ENCODE results near the gene KCNJ8.

KCNJ8 gene

GRCh38 chr12:21809100-21809499 is 34.6 kb upstream of the KCNJ8 start:
- H3K4me1 ChIP-seq (ENCODE audit: control insufficient read depth, low read length), result no peaks in the 10 kb centered on the region

GRCh38 chr12:21806255-21806654 is 31.7 kb upstream of the KCNJ8 start:
- H3K4me3 ChIP-seq (ENCODE audit: low read length), result no peak overlapping the region
- no peaks in the 10 kb centered on the region for H4K20me1 ChIP-seq (ENCODE audit: control insufficient read depth, insufficient read depth, low read depth, low read length)
- H3K9me2 ChIP-seq (replicated peaks; ENCODE audit: control insufficient read depth, low read length), result no peaks in the 10 kb centered on the region
- no peaks in the 10 kb centered on the region for H3F3A ChIP-seq (ENCODE audit: control insufficient read depth, insufficient read depth)
- H3K27me3 ChIP-seq (ENCODE audit: control insufficient read depth, low read length), result no peaks in the 10 kb centered on the region
- TF ChIP-seq CTCF (IDR thresholded peaks at IDR 0.05; ENCODE audit: low read depth, low read length, poor library complexity, severe bottlenecking), result no peak
- TF ChIP-seq EZH2phosphoT487 (IDR thresholded peaks at IDR 0.05; ENCODE audit: borderline replicate concordance, low read length), result no peak
- no peaks in the 10 kb centered on the region for H3K4me1 ChIP-seq (ENCODE audit: control insufficient read depth, low read length)
- H3K79me2 ChIP-seq (ENCODE audit: control insufficient read depth, low read length), result no peaks in the 10 kb centered on the region
- no peak overlapping the region for H3K27ac ChIP-seq (ENCODE audit: low read depth, low read length)
- H3K4me2 ChIP-seq (ENCODE audit: low read length), result no peak overlapping the region
- no peaks in the 10 kb centered on the region for H3K9me3 ChIP-seq (ENCODE audit: control insufficient read depth, insufficient read depth, low read length)
- H3K36me3 ChIP-seq (ENCODE audit: control insufficient read depth, low read length), result no peaks in the 10 kb centered on the region

More at GRCh38 chr12:21809100-21809499, 34.6 kb upstream of the KCNJ8 start:
- Histone ChIP-seq H4K20me1 (ENCODE audit: control insufficient read depth, insufficient read depth, low read depth, low read length) (no peaks in the 10 kb centered on the region), H3K79me2 (ENCODE audit: control insufficient read depth, low read length) (no peaks in the 10 kb centered on the region), H3K4me2 (ENCODE audit: low read length) (no peak overlapping the region), H3K9me2 (replicated peaks; ENCODE audit: control insufficient read depth, low read length) (no peaks in the 10 kb centered on the region), H3F3A (ENCODE audit: control insufficient read depth, insufficient read depth) (no peaks in the 10 kb centered on the region), H3K36me3 (ENCODE audit: control insufficient read depth, low read length) (no peaks in the 10 kb centered on the region), H3K27ac (ENCODE audit: low read depth, low read length) (no peak overlapping the region), H3K27me3 (ENCODE audit: control insufficient read depth, low read length) (no peaks in the 10 kb centered on the region), H3K4me3 (ENCODE audit: low read length) (no peak overlapping the region), H3K9me3 (ENCODE audit: control insufficient read depth, insufficient read depth, low read length) (no peaks in the 10 kb centered on the region)
- no peak for TF ChIP-seq CTCF (IDR thresholded peaks at IDR 0.05; ENCODE audit: low read depth, low read length, poor library complexity, severe bottlenecking)
- no peak for TF ChIP-seq EZH2phosphoT487 (IDR thresholded peaks at IDR 0.05; ENCODE audit: borderline replicate concordance, low read length)

GRCh38 chr12:21801522-21802288 is 27.2 kb upstream of the KCNJ8 start:
- no peaks in the 10 kb centered on the region for H3K79me2 ChIP-seq (ENCODE audit: control insufficient read depth, low read length)
- H3K27ac ChIP-seq (ENCODE audit: low read depth, low read length), result no peak overlapping the region
- no peaks in the 10 kb centered on the region for H3K4me1 ChIP-seq (ENCODE audit: control insufficient read depth, low read length)
- H3K27me3 ChIP-seq (ENCODE audit: control insufficient read depth, low read length), result no peaks in the 10 kb centered on the region
- H3K4me2 ChIP-seq (ENCODE audit: low read length), result no peak overlapping the region
- H3F3A ChIP-seq (ENCODE audit: control insufficient read depth, insufficient read depth), result no peaks in the 10 kb centered on the region
- no peaks in the 10 kb centered on the region for H4K20me1 ChIP-seq (ENCODE audit: control insufficient read depth, insufficient read depth, low read depth, low read length)
- H3K9me2 ChIP-seq (replicated peaks; ENCODE audit: control insufficient read depth, low read length), result no peaks in the 10 kb centered on the region
- H3K4me3 ChIP-seq (ENCODE audit: low read length), result no peak overlapping the region
- no peaks in the 10 kb centered on the region for H3K36me3 ChIP-seq (ENCODE audit: control insufficient read depth, low read length)
- no peaks in the 10 kb centered on the region for H3K9me3 ChIP-seq (ENCODE audit: control insufficient read depth, insufficient read depth, low read length)
- TF ChIP-seq EZH2phosphoT487 (IDR thresholded peaks at IDR 0.05; ENCODE audit: borderline replicate concordance, low read length) (no peak), CTCF (IDR thresholded peaks at IDR 0.05; ENCODE audit: low read depth, low read length, poor library complexity, severe bottlenecking) (no peak)
